Right atrium auricular region (tissue), 2 donors: ENCODE measurements around the gene C1orf52. TPM values are rescaled to one million over a fixed set of nuclear protein-coding genes. Genes with fewer than 3 reads are reported as not detected.

Source experiments
- DNase-seq: peaks from one replicate; pipeline ENCODE4 v3.0.0-alpha.2; 2019; ENCODE audit warnings: low spot score
- H3K27ac ChIP-seq, 2 donors: fragments of 200-600 bp; sonication (generic); 1 replicate in 1 of 2; 2 replicates in 1 of 2; pipeline ENCODE4 v1.5.1; 2016 to 2019
- H3K27me3 ChIP-seq, 2 donors: fragments of 200-600 bp; sonication (generic); one replicate each; pipeline versions ENCODE4 v1.5.1 to v1.6.0; 2017 to 2019
- H3K36me3 ChIP-seq: fragments of 200-600 bp; sonication (generic); one replicate; pipeline ENCODE4 v1.5.1; 2016
- H3K4me1 ChIP-seq, 2 donors: fragments of 200-600 bp; sonication (generic); one replicate each; pipeline versions ENCODE4 v1.5.1 to v1.6.0; 2017 to 2019
- H3K4me3 ChIP-seq, 2 donors: fragments of 200-600 bp; sonication (generic); 1 replicate in 1 of 2; 2 replicates in 1 of 2; pipeline ENCODE4 v1.5.1; 2017 to 2019; ENCODE audit warnings: mild to moderate bottlenecking in 1 of 2, moderate library complexity in 1 of 2
- H3K9me3 ChIP-seq, 2 donors: fragments of 200-600 bp; sonication (generic); one replicate each; pipeline ENCODE4 v1.5.1; 2019
- total RNA-seq, 2 donors: library from RNA; depleted of rRNA; stranded (reverse); fragments of >200 nt; gene quantifications; one replicate each; pipeline ENCODE4 v1.1.0, GENCODE V29; 2016
- TF ChIP-seq, protein P1 (sequence below), 2 donors: fragments of 200-600 bp; sonication (generic); IDR thresholded peaks; one replicate each; pipeline ENCODE4 v1.5.1; 2019; ENCODE audit warnings: antibody characterized with exemption in 2 of 2

The C1orf52 gene
- total RNA-seq, 2 donors from 2014 or later: 7.5 to 8.6 TPM

DNA sequence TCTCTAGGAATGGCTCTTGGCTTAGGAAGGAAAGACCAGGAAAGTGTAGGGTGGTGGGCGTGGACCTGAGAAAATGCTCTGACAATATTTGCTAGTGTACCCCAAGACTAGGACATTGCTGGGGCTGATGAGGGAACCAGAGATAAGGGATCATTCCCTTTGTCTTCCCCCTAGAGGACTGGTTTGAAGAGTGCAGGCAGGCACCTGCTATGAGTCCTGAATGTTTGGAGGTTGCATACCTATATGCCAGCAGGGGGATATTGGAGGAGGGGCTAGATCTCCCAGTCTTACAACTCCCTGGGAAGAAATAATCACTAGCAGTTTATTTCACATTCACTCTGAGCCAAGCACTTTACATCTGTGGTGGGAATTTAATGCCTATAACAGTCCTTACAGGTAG is 23.0 kb upstream of the C1orf52 start:
- H3K4me1 ChIP-seq: peaks cover 0 to under 1% of the 10 kb centered on the region in 2 donors
- no peak overlapping the region for H3K27ac ChIP-seq
- no peaks in the 10 kb centered on the region for H3K9me3 ChIP-seq
- TF ChIP-seq, protein P1, sequence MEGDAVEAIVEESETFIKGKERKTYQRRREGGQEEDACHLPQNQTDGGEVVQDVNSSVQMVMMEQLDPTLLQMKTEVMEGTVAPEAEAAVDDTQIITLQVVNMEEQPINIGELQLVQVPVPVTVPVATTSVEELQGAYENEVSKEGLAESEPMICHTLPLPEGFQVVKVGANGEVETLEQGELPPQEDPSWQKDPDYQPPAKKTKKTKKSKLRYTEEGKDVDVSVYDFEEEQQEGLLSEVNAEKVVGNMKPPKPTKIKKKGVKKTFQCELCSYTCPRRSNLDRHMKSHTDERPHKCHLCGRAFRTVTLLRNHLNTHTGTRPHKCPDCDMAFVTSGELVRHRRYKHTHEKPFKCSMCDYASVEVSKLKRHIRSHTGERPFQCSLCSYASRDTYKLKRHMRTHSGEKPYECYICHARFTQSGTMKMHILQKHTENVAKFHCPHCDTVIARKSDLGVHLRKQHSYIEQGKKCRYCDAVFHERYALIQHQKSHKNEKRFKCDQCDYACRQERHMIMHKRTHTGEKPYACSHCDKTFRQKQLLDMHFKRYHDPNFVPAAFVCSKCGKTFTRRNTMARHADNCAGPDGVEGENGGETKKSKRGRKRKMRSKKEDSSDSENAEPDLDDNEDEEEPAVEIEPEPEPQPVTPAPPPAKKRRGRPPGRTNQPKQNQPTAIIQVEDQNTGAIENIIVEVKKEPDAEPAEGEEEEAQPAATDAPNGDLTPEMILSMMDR (IDR thresholded peaks at IDR 0.05): no peak
- no peak overlapping the region for H3K4me3 ChIP-seq
- no peaks in the 10 kb centered on the region for H3K27me3 ChIP-seq
- no peak for DNase-seq
- no peaks in the 10 kb centered on the region for H3K36me3 ChIP-seq

DNA sequence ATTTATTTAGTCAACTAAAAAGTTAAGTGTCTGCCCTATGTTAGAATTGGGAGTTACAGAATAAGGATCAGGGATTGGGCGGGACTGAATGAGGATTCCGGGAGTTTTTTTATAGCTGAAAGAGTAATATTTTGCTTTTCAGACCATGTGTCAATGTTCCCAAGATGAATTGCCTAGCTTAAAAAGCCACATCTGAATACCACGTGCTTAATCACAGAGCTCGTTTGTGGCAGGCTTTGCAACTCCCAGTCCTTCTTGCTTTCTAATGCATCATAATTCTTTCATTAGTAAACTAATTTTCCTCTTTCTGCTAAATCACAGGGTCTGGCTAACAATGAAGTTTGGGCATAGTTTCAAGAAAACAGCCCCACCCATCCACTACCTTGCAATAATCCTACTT is 21.2 kb upstream of the C1orf52 start:
- H3K4me3 ChIP-seq: no peak overlapping the region
- TF ChIP-seq, protein P1 (IDR thresholded peaks at IDR 0.05): no peak
- no peak for DNase-seq

DNA sequence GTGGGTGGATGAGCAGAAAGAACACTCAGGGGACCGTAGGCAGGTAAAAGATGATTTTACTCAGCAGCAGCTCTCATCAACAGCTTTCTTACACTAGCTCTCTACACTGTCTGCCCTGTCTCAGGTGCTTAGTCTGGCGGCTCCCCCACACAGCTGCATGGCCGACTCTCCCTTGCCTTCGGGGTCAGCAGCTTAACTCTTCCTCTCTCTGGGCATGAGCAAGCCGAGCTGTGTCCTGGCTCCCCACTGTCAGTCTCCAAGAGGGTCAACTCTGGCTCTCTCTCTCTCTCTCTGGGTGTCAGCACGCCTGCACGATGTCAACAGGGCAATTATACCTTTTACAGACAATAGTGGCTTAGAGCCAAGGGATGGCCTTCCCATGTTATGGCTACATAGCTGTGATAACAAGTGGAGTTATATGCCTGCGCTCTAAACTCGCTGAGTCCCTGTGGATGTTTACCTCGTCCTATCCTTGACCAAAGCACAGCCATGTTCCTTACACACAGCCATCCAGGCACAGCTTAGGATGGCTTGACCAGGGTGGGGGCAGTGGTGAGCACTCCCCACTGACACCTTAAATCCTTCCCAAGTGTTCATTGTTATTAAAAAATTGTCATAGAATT is 20.1 kb upstream of the C1orf52 start:
- no peaks in the 10 kb centered on the region for H3K36me3 ChIP-seq
- H3K9me3 ChIP-seq: no peaks in the 10 kb centered on the region
- no peak overlapping the region for H3K4me3 ChIP-seq
- TF ChIP-seq, protein P1 (IDR thresholded peaks at IDR 0.05): no peak
- peaks cover 0 to 17% of the 10 kb centered on the region in 2 donors for H3K4me1 ChIP-seq
- H3K27me3 ChIP-seq: no peaks in the 10 kb centered on the region
- DNase-seq: no peak
- H3K27ac ChIP-seq: peak overlapping the region; percentile 51 to 67

More for the DNA sequence above, 21.2 kb upstream of the C1orf52 start:
- Histone ChIP-seq H3K36me3 (no peaks in the 10 kb centered on the region), H3K27me3 (no peaks in the 10 kb centered on the region), H3K4me1 (peaks cover 0 to 7% of the 10 kb centered on the region in 2 donors), H3K9me3 (no peaks in the 10 kb centered on the region), H3K27ac (no peak overlapping the region)

DNA sequence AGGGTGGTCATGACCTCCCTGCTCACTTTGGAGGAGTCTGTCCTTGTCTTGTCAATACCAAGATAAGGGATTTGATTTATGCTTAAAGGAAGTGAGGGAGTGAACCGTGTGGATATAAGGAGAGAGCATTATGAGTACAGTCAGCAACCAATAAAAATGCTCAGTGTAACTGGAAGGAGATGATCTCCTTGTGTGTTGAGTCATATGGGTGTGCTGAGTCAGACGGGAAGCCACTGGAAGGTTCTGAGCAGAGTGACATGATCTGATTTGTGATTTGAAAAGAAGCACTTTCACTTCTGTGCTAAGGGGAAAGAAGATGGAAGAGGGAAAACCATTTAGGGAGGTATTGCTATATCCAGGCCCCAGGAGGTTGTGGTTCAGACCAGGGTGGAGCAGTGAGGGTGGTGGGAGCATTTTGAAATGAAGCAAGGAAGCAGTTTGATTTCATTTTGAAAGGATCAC is 19.4 kb upstream of the C1orf52 start:
- Histone ChIP-seq H3K36me3 (no peaks in the 10 kb centered on the region), H3K4me1 (peaks cover 0 to 24% of the 10 kb centered on the region in 2 donors), H3K27me3 (no peaks in the 10 kb centered on the region), H3K9me3 (no peaks in the 10 kb centered on the region), H3K27ac (peak overlapping the region; percentile 51 to 67), H3K4me3 (no peak overlapping the region)
- DNase-seq: peak; percentile 69
- TF ChIP-seq, protein P1 (IDR thresholded peaks at IDR 0.05): no peak

DNA sequence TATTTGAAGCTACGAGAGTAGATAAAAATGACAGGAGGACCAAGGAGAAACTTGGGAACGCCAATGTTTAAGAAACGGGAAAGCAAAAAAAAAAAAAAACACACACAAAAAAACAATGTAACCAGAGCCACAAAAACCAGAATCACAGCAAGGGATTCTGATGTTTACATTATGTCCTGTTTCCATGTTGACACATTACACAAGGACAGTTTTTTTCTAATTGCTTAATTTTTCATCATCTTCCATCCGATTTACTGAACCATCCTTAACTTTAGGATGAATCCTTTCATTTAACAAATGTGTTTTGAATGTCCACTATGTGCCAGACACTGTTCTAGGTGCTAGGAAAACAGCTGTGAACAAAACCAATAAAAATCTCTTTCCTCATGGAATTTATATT is 18.3 kb upstream of the C1orf52 start:
- DNase-seq: no peak
- Histone ChIP-seq H3K4me1 (peaks cover 0 to 26% of the 10 kb centered on the region in 2 donors), H3K4me3 (no peak overlapping the region), H3K27me3 (no peaks in the 10 kb centered on the region), H3K9me3 (no peaks in the 10 kb centered on the region), H3K27ac (no peak overlapping the region), H3K36me3 (no peaks in the 10 kb centered on the region)
- TF ChIP-seq, protein P1 (IDR thresholded peaks at IDR 0.05): no peak
